Stimulated activated memory B cell treated with anti-CD40 and anti-IgM and Interleukin-4, amounts not matched to agents 10 μg/mL and 1 μg/mL and 100 μg/mL, for 72 hours (primary cell): ENCODE measurements around the gene PIK3CG.
"Not testable (repeated sequence)": the region's sequence is repeated elsewhere in the genome, so short reads cannot be mapped to it uniquely, and the experiment has no call there.

Experiments used
- ATAC-seq: fragments of 150-1000 bp; cut with Tn5 transposase; 2 replicates; pipeline ENCODE4 v1.10.0; 2021
- H3K27ac Mint-ChIP-seq: one replicate; pipeline ENCODE4 v1.8.0; 2022; ENCODE audit warnings: mild to moderate bottlenecking, mixed read lengths
- H3K27me3 Mint-ChIP-seq: one replicate; pipeline ENCODE4 v1.8.0; 2022; ENCODE audit warnings: mixed read lengths
- H3K36me3 Mint-ChIP-seq: one replicate; pipeline ENCODE4 v1.8.0; 2022; ENCODE audit warnings: mixed read lengths
- H3K4me1 Mint-ChIP-seq: one replicate; pipeline ENCODE4 v1.8.0; 2022; ENCODE audit warnings: mixed read lengths
- H3K4me3 Mint-ChIP-seq: one replicate; pipeline ENCODE4 v1.8.0; 2022; ENCODE audit warnings: mild to moderate bottlenecking, moderate library complexity, mixed read lengths
- H3K9me3 Mint-ChIP-seq: one replicate; pipeline ENCODE4 v1.8.0; 2022; ENCODE audit warnings: mixed read lengths

Gene PIK3CG

DNA sequence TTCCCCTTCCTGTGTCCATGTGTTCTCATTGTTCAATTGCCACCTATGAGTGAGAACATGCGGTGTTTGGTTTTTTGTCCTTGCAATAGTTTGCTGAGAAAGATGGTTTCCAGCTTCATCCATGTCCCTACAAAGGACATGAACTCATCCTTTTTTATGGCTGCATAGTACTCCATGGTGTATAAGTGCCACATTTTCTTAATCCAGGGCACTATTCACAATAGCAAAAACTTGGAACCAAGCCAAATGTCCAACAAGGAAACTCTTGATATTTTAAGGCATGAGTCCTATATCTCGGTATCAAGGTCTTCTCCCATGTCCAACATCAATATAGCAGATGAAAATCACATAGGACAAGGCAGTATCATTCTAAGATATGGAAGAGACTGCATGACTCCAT, 64.5 kb downstream of the PIK3CG start:
- not testable (repeated sequence) for ATAC-seq, H3K4me1 Mint-ChIP-seq, H3K27ac Mint-ChIP-seq, H3K9me3 Mint-ChIP-seq, H3K4me3 Mint-ChIP-seq, H3K36me3 Mint-ChIP-seq, H3K27me3 Mint-ChIP-seq

DNA sequence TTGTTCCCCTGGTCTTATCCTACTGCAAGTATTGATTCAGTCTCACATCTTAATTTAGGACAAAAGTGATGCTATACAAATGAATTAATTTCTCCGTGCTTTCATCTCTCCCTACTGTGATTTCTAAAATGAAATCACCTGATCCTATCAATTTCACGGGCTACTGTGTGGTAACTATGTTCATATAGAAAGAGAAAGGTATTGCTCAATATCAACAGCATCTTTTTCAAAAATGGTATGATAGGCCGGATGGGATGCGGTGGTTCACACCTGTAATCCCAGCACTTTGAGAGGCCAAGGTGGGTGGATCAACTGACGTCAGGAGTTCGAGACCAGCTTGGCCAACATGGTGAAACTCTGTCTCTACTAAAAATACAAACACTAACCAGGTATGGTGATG, 71.2 kb downstream of the PIK3CG start:
- no peak overlapping the region for H3K4me3 Mint-ChIP-seq
- no peak overlapping the region for H3K27ac Mint-ChIP-seq
- no peak for ATAC-seq
- no peaks in the 10 kb centered on the region for H3K36me3 Mint-ChIP-seq
- no peaks in the 10 kb centered on the region for H3K27me3 Mint-ChIP-seq
- peaks cover 2% of the 10 kb centered on the region for H3K9me3 Mint-ChIP-seq
- no peaks in the 10 kb centered on the region for H3K4me1 Mint-ChIP-seq

DNA sequence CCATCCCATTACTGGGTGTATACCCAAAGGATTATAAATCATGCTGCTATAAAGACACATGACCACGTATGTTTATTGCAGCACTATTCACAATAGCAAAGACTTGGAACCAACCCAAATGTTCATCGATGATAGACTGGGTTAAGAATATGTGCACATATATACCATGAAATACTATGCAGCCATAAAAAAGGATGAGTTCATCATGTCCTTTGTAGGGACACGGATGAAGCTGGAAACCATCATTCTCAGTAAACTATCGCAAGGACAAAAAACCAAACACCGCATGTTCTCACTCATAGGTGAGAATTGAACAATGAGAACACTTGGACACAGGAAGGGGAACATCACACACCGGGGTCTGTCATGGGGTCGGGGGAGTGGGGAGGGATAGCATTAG, 73.0 kb downstream of the PIK3CG start:
- not testable (repeated sequence) for ATAC-seq, H3K27me3 Mint-ChIP-seq, H3K27ac Mint-ChIP-seq, H3K36me3 Mint-ChIP-seq, H3K4me3 Mint-ChIP-seq, H3K4me1 Mint-ChIP-seq, H3K9me3 Mint-ChIP-seq

DNA sequence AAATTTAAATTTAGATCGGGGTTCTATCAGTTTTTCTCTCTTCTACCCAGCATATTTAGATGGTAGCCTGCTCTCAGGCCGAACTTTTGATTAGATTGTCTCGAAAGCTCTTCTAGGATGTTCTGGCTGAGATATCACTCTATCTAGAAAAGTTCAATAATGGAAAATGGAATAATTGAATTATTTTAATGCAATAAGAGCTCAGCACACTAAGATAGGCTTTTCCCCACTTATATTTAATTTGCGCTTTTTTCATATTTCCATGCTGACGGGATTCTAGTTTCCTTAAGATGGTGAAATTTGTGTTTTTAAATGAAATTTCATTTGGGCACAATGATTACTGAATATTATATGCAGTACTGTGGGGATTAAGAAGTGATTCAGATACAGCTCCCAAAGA, 73.7 kb downstream of the PIK3CG start:
- Mint-ChIP-seq H3K9me3 (peaks cover 2% of the 10 kb centered on the region), H3K27me3 (no peaks in the 10 kb centered on the region), H3K4me3 (no peak overlapping the region), H3K4me1 (no peaks in the 10 kb centered on the region), H3K36me3 (no peaks in the 10 kb centered on the region), H3K27ac (no peak overlapping the region)
- ATAC-seq, result no peak

DNA sequence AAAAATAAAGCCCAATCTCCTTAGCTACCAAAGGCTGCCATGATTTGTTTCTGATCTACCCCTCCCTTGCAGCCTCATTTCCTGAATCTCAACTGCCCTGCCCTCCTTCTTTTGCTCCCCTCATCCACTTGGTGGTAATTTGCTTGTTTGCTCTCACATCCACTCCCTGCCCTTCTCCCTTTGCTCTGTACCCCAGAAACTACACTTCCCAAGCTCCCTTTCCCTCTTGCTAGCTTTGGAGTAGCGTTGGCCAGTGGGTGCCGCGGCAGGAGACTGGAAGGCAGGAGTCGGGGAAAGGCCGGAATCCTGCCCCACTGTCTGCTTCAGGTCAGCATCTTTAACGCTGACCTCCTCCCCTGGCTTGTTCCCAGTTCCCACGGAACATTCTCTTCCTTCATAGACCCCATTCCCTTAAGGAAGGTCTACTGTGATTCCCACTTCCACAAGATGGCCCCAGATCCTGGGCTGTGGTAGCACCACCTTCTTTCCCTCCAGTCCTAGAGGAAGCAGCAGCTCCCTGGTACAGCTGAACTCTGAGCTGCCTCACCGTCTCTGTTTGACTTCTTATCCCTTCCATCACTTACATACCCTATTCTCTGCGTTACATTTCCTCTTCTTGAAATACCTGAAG, 79.1 kb downstream of the PIK3CG start:
- no peak overlapping the region for H3K27ac Mint-ChIP-seq
- H3K9me3 Mint-ChIP-seq, result no peaks in the 10 kb centered on the region
- ATAC-seq, result no peak
- peaks cover 11% of the 10 kb centered on the region for H3K27me3 Mint-ChIP-seq
- no peak overlapping the region for H3K4me3 Mint-ChIP-seq
- H3K4me1 Mint-ChIP-seq, result no peaks in the 10 kb centered on the region
- H3K36me3 Mint-ChIP-seq, result no peaks in the 10 kb centered on the region

DNA sequence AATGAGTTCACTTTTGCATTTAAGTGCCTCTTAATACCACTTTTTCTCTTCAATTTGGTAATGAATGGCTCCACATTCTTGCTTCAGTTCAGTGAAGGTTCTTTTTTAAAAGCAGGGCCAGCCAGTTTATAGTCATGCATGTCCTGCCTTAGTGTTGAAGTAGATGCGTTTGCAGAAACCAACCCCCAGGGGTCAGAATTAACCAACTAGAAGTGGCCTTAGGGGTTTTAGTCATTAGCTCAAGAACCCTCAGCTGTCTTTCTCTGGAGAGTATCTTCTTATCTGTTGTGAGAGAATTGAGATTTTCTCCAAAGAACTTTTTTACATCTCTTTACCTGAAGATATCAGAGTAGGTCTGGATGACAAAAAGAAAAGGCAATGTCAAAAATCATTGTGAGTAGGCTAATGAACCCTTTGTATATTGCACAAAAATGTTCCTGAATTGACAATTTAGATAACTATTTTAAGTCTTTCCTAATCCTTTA, 82.2 kb downstream of the PIK3CG start:
- Mint-ChIP-seq H3K4me1 (no peaks in the 10 kb centered on the region), H3K36me3 (no peaks in the 10 kb centered on the region), H3K27me3 (peaks cover 22% of the 10 kb centered on the region), H3K4me3 (no peak overlapping the region), H3K27ac (no peak overlapping the region), H3K9me3 (no peaks in the 10 kb centered on the region)
- ATAC-seq, result peak; percentile 43

DNA sequence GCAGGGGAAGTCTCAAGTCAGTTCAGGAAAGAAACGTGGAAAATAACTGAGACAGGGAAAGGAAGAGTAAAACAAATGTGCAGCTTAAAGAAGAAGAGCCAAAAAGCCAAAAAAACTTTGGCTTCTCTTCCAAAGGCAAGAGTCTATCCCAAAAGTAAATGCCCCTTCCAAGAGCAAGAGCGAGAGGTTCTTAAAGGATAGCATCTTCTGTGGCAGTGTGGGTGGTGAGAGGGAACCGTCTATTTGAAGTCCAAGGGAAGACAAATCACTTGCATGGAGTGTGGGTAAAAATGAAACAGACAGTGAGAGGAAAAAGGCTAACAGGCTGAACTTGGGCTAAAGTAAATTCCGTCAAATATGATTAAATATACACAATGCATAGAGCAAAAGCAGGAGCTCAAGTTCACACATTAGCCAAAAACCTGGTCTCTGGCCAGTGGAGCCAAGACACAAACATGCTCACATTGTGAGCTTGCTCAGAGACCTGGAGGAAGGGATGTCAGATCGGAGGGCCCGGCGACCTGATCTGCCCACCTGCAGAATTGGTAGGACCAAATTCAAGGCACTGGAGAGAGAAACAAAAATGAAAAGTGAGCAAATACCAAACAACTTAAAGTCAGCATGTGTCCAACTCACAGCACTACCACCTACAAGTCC, 87.0 kb downstream of the PIK3CG start:
- Mint-ChIP-seq H3K27me3 (peaks cover 22% of the 10 kb centered on the region), H3K36me3 (no peaks in the 10 kb centered on the region), H3K27ac (no peak overlapping the region), H3K4me1 (no peaks in the 10 kb centered on the region), H3K9me3 (peaks cover 3% of the 10 kb centered on the region), H3K4me3 (no peak overlapping the region)
- no peak for ATAC-seq

DNA sequence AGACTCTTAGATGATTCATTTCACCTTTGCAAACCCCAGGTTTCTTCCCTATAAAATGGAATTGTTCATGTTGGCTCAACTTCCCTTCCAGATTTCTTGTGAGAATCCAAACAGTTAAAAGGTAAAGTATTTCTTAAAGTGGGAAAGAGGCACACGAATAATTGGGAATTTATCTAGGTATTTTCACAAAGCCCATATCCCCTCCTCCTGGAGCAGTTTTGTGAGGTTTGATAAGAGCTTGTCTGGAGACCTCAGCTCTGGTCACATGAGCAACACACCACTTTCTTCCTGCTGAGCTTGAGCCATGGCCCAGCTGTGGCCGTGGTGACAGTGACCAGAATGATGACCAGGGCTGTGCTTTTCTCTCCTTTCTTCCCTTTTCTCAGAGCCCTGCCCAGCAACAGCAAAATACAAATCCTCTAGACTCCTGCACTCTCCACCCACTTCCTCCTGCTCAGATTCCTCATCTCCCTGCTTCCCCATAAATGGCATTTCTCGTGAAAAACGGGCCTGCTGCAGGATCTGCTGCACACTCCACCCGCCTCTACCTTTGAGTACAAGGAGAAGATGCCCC, 87.7 kb downstream of the PIK3CG start:
- Mint-ChIP-seq H3K9me3 (peaks cover 3% of the 10 kb centered on the region), H3K4me3 (no peak overlapping the region), H3K36me3 (no peaks in the 10 kb centered on the region), H3K27me3 (peaks cover 22% of the 10 kb centered on the region), H3K4me1 (no peaks in the 10 kb centered on the region), H3K27ac (no peak overlapping the region)
- ATAC-seq, result no peak

DNA sequence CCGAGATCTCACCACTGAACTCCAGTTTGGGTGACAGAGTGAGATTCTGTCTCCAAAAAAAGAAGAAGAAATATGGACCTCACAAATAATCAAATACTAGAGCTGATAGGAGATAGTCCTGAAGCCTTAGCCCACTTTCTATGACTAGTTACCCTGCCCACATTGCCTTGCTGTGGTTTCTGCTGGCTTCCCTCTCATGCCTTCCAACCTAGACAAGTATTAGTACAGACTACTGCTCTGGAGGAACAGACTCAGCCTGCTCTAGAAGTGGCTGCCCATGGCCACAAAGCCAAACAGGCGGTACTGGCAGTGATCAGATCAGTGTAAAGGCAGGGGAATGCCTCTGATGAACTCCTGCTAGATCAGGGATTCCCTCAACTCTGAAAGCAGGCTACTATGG, 89.8 kb downstream of the PIK3CG start:
- H3K27me3 Mint-ChIP-seq, result peaks cover 5% of the 10 kb centered on the region
- no peak overlapping the region for H3K27ac Mint-ChIP-seq
- H3K36me3 Mint-ChIP-seq, result no peaks in the 10 kb centered on the region
- peaks cover 3% of the 10 kb centered on the region for H3K9me3 Mint-ChIP-seq
- H3K4me3 Mint-ChIP-seq, result no peak overlapping the region
- H3K4me1 Mint-ChIP-seq, result no peaks in the 10 kb centered on the region
- ATAC-seq, result no peak

DNA sequence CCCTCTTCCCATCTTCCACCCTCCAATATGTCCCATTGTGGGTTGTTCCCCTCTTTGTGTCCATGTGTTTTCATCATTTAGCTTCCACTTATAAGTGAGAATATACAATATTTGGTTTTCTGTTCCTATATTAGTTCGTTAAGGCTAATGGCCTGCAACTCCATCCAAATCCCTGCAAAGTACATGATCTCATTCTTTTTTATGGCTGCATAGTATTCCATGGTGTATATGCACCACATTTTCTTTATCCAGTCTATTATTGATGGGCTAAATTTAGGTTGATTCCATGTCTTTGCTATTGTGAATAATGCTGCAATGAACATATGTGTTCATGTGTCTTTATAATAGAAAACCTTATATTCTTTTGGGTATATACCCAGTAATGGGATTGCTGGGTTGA, 90.8 kb downstream of the PIK3CG start:
- H3K4me3 Mint-ChIP-seq, H3K36me3 Mint-ChIP-seq, H3K9me3 Mint-ChIP-seq, H3K4me1 Mint-ChIP-seq, ATAC-seq, H3K27me3 Mint-ChIP-seq, H3K27ac Mint-ChIP-seq: not testable (repeated sequence)
